Heart right ventricle (tissue), 16 donors: ENCODE results near the gene RAD18. TPM values are rescaled to one million over a fixed set of nuclear protein-coding genes. Genes with fewer than 3 reads are reported as not detected.

Experiments used
- ATAC-seq, 8 donors: fragments of 200-7000 bp; cut with Tn5 transposase; one replicate each; pipeline ENCODE4 v1.9.1; 2020; ENCODE audit warnings: mild to moderate bottlenecking in 8 of 8, moderate library complexity in 8 of 8, moderate number of reproducible peaks in 1 of 8
- DNase-seq, 2 donors: peaks; one replicate each; pipeline ENCODE4 v3.0.0-alpha.2; 2020
- H3K27ac ChIP-seq, 10 donors: fragments of 200-600 bp; sonication (generic) in 2 of 10; one replicate each; pipeline versions ENCODE4 v1.5.0 to v1.8.0; 2020 to 2022; ENCODE audit warnings: mild to moderate bottlenecking in 3 of 10
- H3K27me3 ChIP-seq, 7 donors: fragments of 200-600 bp; one replicate each; pipeline ENCODE4 v1.8.0; 2021 to 2022; ENCODE audit warnings: mild to moderate bottlenecking in 2 of 7
- H3K36me3 ChIP-seq, 9 donors: fragments of 200-600 bp; sonication (generic) in 1 of 9; one replicate each; pipeline versions ENCODE4 v1.5.0 to v1.8.0; 2020 to 2022; ENCODE audit warnings: mild to moderate bottlenecking in 2 of 9
- H3K4me1 ChIP-seq, 9 donors: fragments of 200-600 bp; sonication (generic) in 1 of 9; one replicate each; pipeline versions ENCODE4 v1.5.0 to v1.8.0; 2020 to 2022; ENCODE audit warnings: mild to moderate bottlenecking in 4 of 9
- H3K4me3 ChIP-seq, 10 donors: fragments of 200-600 bp; sonication (generic) in 2 of 10; one replicate each; pipeline versions ENCODE4 v1.5.0 to v1.8.0; 2020 to 2022; ENCODE audit warnings: mild to moderate bottlenecking in 7 of 10, moderate library complexity in 2 of 10
- H3K9me3 ChIP-seq, 11 donors: fragments of 200-600 bp in 10 of 11; sonication (generic) in 2 of 11; one replicate each; pipeline versions ENCODE4 v1.5.0 to v1.8.0; 2013 to 2022; ENCODE audit warnings: mild to moderate bottlenecking in 2 of 11, control low read depth in 1 of 11, moderate library complexity in 1 of 11
- CTCF ChIP-seq, 9 donors: fragments of 200-600 bp; sonication (generic) in 2 of 9; IDR thresholded peaks; one replicate each; pipeline versions ENCODE4 v1.5.0 to v1.8.0; 2021 to 2022; ENCODE audit warnings: antibody characterized with exemption in 9 of 9, mild to moderate bottlenecking in 5 of 9, moderate library complexity in 1 of 9
- WGBS, 2 donors: extraction: QIAGEN DNeasy Blood & Tissue Kit; methylation state at CpG; one replicate each; pipeline ENCODE4 v1.1.7; 2013; ENCODE audit warnings: inconsistent platforms in 1 of 2; 5-methylcytosine and 5-hydroxymethylcytosine counted together
- intact Hi-C, 10 donors: fragments of 100-400 bp; cut with DNase I; formaldehyde crosslinking; loops; one replicate each; pipeline versions ENCODE4 v1.11.1 to v1.14.2; 2022
- polyA plus RNA-seq, 2 donors: library from polyadenylated mRNA; stranded (reverse); fragments of 200-250 nt; gene quantifications; one replicate each; pipeline ENCODE4 v1.2.3, GENCODE V29; 2013
- total RNA-seq, 10 donors: library from RNA; stranded (reverse); fragmentation: NEBNext Ultra II Directional in 3 of 10; extraction: Animal tissue kit (Norgen Biotek cat#: 25700) in 3 of 10; gene quantifications; one replicate each; pipeline versions ENCODE4 v1.2.1 to v1.2.4, GENCODE V29; 2021 to 2023
- donor health status: Arrhythmogenic right ventricular cardiomyopathy.
- donor health status: ischemic (EF 13 %, LVEDD 7.1; RV severe dilation, severe dysfunction).
- donor health status: healthy with polysubstance abuse.
- donor health status: DM: no; HTN: yes; CAD: no.
- donor health status: DM: no; HTN: no; CAD: no.
- donor health status: ischemic (EF 25% LVEDD 6.9; RV normal size, moderate dysfunction).
- donor health status: ischemic (EF 25% LVEDD 5.7; RV mildly dilated, moderate dysfunction).
- donor health status: healthy.
- donor health status: DM: yes; HTN: yes; CAD: no.
- donor health status: Ischemic cardiomyopathy.
- donor health status: ischemic (EF 35%, LVEDD 5.7; RV mildly dilated, moderate dysfunction).
- donor health status: nonischemic (EF 11% LVEDD 7.7; RV severe dilation, severe dysfunction).
- donor health status: DM: yes; HTN: yes; CAD: no.
- donor health status: PGD.
- donor health status: ischemic (EF 29% LVEDD 5.4; RV normal size, mild dysfunction).
- donor health status: nonischemic (EF 23%, LVEDD 6.1; RV moderate dilation, normal function).

RAD18 gene
- total and polyA plus RNA-seq, 12 donors: 0.97 to 4.6 (median 2.8) TPM

GRCh38 chr3:8843347-8843746 lies 119.9 kb downstream of the RAD18 start:
- Histone ChIP-seq H3K36me3 (no peaks in the 10 kb centered on the region), H3K9me3 (no peaks in the 10 kb centered on the region), H3K27ac (no peak overlapping the region), H3K4me3 (no peak overlapping the region), H3K27me3 (no peaks in the 10 kb centered on the region), H3K4me1 (peaks cover 0 to 6% (median 0%) of the 10 kb centered on the region in 9 donors)
- intact Hi-C loops: no loop called here
- no peak for DNase-seq
- ATAC-seq: no peak
- TF ChIP-seq CTCF (IDR thresholded peaks at IDR 0.05): no peak
- WGBS, 2 donors: 91 to 93% methylated on average over 7 of the region's 7 CpGs

GRCh38 chr3:8842293-8842692 lies 121.0 kb downstream of the RAD18 start:
- H3K27ac ChIP-seq: no peak overlapping the region
- no peak for DNase-seq
- peaks cover 0 to 6% (median 0%) of the 10 kb centered on the region in 9 donors for H3K4me1 ChIP-seq
- ATAC-seq: no peak
- H3K9me3 ChIP-seq: no peaks in the 10 kb centered on the region
- no peak for TF ChIP-seq CTCF (IDR thresholded peaks at IDR 0.05)
- no peak overlapping the region for H3K4me3 ChIP-seq
- intact Hi-C loops: no loop called here
- no peaks in the 10 kb centered on the region for H3K27me3 ChIP-seq
- 48 to 73% methylated on average over 2 of the region's 2 CpGs for WGBS, 2 donors
- no peaks in the 10 kb centered on the region for H3K36me3 ChIP-seq

- Histone ChIP-seq H3K36me3 (no peaks in the 10 kb centered on the region), H3K9me3 (no peaks in the 10 kb centered on the region), H3K27ac (no peak overlapping the region), H3K27me3 (no peaks in the 10 kb centered on the region), H3K4me1 (peaks cover 0 to 6% (median 0%) of the 10 kb centered on the region in 9 donors), H3K4me3 (no peak overlapping the region)
- TF ChIP-seq CTCF (IDR thresholded peaks at IDR 0.05): no peak
- ATAC-seq (no peak), DNase-seq (no peak)
- intact Hi-C loops: no loop called here
- 61 to 70% methylated on average over 3 of the region's 3 CpGs for WGBS, 2 donors
Observed at GRCh38 chr3:8841472-8841871, 121.8 kb downstream of the RAD18 start.

- DNase-seq (no peak), ATAC-seq (no peak)
- H3K27me3 ChIP-seq: no peaks in the 10 kb centered on the region
- H3K9me3 ChIP-seq: no peaks in the 10 kb centered on the region
- no peak for TF ChIP-seq CTCF (IDR thresholded peaks at IDR 0.05)
- no peak overlapping the region for H3K4me3 ChIP-seq
- H3K4me1 ChIP-seq: peaks cover 0 to 3% (median 0%) of the 10 kb centered on the region in 9 donors
- intact Hi-C loops: no loop called here
- H3K27ac ChIP-seq: no peak overlapping the region
- H3K36me3 ChIP-seq: no peaks in the 10 kb centered on the region
- WGBS, 2 donors: 65 to 68% methylated on average over 5 of the region's 5 CpGs
Observed at GRCh38 chr3:8840556-8840955, 122.7 kb downstream of the RAD18 start.
